ENCODE measurements around the gene IQCF2.

DNA sequence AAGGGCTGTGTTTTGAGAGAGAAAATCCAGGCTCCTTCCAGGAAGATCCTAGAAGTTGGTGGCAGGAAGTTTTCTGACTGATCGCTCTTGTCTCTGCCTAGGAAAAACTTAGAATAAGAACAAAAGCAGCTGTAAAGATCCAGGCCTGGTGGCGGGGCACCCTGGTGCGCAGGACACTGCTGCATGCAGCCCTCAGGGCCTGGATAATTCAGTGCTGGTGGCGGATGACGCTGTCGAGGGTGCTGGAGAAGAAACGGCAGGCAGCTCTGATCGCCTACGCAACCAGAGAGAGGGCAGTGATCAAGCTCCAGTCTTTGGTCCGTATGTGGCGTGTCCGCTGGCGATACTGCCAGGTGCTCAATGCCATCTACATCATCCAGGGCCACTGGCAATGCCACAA is 1.5 kb downstream of the IQCF2 start:
- TF ChIP-seq TAF1 (IDR thresholded peaks at IDR 0.05; ENCODE audit: borderline replicate concordance, insufficient read depth, low read length) (no peak), SIN3A (IDR thresholded peaks at IDR 0.05; ENCODE audit: borderline replicate concordance, insufficient read depth, low read length) (no peak), POLR2AphosphoS5 (IDR thresholded peaks at IDR 0.05; ENCODE audit: low read depth, low read length) (no peak), FOXP2 (optimal IDR thresholded peaks at IDR 0.05; ENCODE audit: borderline replicate concordance, extremely low read depth, extremely low read length, insufficient read depth) (no peak)
- TF ChIP-seq, protein P1, sequence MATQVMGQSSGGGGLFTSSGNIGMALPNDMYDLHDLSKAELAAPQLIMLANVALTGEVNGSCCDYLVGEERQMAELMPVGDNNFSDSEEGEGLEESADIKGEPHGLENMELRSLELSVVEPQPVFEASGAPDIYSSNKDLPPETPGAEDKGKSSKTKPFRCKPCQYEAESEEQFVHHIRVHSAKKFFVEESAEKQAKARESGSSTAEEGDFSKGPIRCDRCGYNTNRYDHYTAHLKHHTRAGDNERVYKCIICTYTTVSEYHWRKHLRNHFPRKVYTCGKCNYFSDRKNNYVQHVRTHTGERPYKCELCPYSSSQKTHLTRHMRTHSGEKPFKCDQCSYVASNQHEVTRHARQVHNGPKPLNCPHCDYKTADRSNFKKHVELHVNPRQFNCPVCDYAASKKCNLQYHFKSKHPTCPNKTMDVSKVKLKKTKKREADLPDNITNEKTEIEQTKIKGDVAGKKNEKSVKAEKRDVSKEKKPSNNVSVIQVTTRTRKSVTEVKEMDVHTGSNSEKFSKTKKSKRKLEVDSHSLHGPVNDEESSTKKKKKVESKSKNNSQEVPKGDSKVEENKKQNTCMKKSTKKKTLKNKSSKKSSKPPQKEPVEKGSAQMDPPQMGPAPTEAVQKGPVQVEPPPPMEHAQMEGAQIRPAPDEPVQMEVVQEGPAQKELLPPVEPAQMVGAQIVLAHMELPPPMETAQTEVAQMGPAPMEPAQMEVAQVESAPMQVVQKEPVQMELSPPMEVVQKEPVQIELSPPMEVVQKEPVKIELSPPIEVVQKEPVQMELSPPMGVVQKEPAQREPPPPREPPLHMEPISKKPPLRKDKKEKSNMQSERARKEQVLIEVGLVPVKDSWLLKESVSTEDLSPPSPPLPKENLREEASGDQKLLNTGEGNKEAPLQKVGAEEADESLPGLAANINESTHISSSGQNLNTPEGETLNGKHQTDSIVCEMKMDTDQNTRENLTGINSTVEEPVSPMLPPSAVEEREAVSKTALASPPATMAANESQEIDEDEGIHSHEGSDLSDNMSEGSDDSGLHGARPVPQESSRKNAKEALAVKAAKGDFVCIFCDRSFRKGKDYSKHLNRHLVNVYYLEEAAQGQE (IDR thresholded peaks at IDR 0.05; ENCODE audit: insufficient read depth in 1 of 2, low read depth in 2 of 2, low read length in 2 of 2) = no peak

Data from PFSK-1 (cell line).